ENCODE measurements around the gene RSPH3.
A peak's percentile ranks its signal among the peaks of the same experiment; 100 is the strongest.
"Not testable (repeated sequence)": the region's sequence is repeated elsewhere in the genome, so short reads cannot be mapped to it uniquely, and the experiment has no call there.

Gene RSPH3

DNA sequence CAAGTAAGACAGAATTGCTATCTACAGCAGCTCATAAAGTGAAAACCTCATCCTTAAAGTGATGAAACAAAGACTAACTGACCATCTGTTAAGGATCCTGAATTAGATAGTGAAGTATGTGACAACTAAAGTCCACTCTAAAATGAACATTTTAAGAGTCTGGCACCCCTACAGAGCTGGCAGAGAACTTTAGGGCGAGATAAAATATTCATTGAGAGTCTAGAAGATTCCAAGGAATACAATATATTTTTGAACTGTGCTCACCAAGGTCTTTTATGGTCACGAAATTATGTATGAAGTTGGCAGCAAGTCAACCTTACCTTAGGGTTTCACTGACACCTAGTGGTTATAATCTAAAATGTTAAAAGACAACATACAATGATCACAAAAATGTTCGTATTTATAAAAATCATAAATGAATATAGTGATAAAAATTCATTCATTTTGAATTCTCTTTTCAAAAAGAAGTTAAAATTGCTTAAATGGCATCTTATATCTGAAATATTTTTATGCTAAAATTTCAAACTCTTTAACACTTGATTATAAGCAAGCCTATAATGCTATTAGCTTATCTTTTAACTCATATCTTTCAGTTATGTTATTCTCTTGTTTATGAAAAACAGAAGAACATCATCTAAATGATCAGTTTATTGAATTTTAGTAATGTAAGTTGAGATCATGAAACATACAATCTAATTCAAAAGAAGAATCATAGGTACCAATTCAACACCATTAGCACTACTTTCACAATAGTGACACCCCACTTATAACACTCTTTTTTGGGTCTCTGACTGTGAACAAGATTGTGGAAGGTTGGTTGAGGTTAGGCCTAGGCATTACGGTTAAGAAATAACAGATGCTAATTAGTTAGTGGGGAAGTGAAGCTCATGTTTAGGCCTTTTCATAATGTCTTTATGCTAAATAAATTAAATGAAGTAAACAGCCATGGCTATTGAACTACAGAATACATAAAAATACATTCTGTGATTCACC lies 27.5 kb downstream of the RSPH3 start:
- DNase-seq (ENCODE audit: low spot score), result peak; percentile 32

DNA sequence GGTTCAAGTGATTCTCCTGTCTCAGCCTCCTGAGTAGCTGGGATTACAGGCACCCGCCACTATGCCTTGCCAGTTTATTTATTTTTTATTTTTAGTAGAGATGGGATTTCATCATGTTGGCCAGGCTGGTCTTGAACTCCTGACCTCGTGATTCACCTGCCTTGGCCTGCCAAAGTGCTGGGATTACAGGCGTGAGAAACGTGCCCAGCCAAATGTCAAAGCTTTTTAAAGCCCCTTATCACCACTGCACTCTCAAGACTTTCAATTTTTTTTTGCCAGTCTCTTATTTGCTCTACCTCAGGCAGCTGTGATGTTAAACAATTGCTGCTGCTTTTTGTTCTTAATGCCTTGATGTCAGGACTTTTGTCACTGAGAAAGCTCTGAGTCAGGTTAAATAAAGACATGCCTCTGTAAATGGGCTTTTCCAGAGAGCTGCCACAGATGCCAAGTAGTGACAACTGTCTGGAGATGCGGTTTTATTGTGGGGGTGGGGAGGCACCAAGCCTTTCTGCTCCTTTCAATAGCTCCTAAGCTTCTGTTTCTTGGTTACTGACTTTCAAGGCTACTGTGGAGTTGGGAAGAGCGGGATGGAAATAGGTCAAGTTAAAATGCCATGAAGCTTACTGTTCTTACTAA lies 29.2 kb downstream of the RSPH3 start:
- no peak for DNase-seq (ENCODE audit: low spot score)

DNA sequence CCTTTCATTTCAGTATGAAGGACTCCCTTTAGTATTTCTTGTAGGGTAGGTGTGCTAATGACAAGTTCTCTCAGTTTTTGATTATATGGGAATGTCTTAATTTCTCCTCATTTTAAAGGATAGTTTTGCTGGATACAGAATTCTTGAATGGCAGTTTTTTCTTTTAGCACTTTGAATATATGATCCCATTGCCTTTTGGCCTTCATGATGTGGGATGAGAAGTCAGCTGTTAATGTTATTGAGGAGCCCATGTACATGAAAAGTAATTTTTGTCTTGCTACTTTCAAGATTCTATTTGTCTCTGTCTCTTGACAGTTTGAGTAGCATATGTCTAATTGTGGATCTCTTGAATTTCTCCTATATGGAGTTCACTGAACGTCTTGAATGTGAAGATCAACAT lies 30.9 kb downstream of the RSPH3 start:
- DNase-seq (ENCODE audit: low spot score), result no peak

DNA sequence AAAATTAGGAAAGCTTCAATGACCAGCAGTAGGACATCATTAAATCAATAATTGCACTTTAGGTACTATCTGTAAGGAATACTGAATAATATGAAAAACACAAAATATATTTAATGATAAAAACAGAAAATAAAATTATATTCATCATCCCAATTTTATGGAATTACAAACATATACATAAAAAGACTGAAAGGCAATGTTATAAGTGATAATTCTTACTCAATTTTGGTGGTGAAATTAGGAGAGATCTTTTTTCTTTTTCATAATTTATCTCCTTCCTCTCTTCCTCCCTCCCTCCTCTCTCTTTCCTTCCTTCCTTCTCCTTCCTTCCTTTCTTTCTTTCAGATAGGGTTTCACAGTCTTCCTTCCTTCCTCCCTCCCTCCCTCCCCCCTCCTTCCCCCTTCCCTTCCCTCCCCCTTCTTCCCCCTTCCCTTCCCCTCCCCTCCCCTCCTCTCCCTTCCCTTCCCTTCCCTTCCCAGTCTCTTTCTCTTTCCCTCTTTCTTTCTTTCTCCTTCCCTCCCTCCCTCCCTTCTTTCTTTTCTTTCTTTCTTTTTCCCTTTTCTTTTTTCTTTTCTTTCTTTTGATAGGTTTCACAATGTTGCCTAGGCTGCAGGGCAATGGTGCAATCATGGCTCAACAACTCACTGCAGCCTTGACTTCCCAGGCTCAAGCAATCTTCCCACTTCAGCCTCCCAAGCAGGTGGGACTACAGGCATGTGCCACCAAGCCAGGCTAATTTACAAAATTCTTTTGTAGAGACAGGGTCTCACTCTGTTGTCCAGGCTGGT lies 36.8 kb downstream of the RSPH3 start:
- DNase-seq (ENCODE audit: low spot score), result no peak

DNA sequence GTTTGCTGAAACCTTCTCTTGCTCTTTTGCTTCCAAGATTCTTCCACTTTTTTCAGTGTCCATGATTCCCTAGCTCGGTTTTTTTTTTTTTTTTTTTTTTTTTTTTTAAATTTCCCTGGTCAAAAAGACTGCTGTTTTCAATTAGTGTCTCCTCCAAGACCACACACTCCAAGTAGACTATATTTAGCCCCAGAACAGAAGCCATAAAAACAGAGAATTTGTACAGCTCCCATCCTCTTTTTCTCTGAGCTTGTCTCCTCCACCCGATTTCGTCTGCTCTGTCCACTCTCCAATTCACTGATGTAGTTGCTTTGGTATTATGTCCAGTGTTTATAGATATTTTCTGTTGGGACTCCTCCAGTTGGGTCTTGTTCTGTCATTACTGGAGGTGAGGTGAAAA lies 37.6 kb downstream of the RSPH3 start:
- no peak for DNase-seq (ENCODE audit: low spot score)

DNA sequence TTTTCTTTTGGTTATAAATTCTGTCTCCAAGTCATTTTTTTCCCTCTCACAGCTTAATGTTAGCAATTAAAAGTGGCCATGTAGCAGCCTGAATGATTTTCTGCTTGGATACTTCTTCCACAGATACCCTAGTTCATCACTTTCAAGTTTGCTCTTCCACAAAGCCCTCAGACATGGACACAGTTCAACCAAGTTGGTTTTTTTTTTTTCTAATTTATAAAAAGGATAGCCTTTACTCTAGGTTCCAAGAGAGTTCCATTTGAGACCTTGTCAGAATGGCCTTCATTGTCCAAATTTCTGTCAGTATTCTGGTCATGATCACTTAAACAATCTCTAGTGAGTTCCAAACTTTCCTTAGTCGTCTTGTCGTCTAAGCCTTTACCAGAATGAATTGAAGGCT lies 40.0 kb downstream of the RSPH3 start:
- DNase-seq (ENCODE audit: low spot score), result no peak

DNA sequence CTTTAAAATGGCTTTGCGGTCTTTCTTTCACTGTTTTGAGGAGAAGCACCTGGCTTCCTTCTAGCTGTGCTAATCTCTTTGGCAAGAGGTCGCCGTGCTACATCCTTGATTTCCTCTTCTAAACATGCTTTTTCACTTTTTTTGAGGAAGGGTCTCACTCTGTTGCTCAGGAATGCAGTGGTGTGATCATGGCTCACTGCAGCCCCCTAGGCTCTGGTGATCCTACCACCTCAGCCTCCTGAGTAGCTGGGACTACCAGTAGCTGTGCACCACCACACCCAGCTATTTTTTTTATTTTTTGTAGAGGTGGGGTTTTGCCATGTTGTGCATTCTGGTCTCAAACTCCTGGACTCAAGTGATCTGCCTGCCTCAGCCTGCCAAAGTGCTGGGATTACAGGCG lies 40.5 kb downstream of the RSPH3 start:
- no peak for DNase-seq (ENCODE audit: low spot score)

DNA sequence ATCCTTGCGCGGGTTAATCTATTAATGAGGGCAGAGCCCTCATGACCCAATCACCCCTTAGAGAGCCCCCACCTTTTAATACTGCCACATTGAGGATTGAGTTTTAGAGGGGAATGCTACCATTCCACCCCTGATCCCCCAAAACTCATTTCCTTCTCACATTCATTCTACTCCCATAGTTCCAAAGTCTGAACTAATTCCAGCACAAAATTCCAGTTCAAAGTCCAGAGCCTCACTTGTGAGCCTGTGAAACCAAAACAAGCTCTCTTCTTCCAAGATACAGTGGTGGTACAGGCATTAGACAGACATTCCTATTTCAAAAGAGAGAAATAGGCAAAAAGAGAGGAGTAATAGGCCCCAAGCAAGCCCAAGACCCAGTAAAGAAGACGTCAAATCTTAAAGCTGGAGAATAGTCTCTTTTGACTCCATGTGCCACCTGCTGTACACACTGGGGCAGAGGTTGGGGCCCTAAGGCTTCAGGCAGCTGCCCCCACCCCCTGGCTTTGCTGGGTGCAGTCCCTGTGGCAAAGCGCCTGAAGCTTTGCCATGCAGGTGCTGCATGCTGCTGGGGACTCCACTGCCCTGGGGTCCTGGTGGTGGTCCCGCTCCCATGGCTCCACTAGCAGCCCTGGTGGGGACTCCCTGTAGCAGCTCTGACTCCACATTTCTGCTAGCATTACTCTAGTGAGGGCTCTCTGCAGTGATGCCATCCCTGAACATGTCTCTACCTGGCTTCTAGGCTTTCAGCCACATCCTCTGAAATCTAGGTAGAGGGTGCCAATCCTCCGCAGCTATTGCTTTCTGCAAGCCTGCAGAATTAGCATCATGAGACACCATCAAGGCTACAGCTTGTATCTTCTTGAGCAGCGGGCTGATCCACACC lies 41.3 kb downstream of the RSPH3 start:
- no peak for DNase-seq (ENCODE audit: low spot score)

DNA sequence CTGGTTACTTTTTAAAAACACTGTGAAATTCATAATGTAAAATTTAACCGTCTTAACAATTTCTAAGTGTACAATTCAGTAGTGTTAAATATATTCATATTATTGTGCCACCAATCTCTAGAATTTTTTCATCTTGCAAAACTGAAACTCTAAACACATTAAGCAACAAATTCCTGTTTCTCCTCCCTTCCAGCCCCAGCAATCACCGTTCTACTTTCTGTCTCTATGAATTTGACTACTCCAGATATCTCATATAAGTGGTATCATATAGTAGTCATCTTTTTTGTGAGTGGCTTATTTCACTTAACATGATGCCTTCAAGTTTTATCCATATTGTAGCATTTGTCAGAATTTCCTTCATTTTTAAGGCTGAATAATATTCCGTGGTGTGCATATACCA lies 44.7 kb downstream of the RSPH3 start:
- DNase-seq (ENCODE audit: low spot score), result no peak

DNA sequence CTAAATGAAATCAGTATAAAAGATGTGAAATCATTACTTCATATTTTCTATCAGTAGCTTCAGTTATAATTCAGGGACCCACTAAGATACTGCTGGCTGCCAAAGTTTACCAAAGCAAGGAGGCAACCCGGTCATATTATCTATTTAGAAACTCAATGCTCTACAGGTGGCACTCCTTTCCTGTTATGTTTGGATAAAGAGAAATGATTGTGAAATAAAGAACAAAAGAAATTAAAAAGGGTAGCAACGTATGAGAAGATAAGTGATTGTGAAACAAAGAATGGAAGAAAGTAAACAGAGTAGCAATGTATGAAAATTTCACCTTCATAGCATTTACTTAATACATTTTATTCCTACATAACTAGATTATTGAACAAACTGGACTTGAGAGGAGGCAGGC lies 45.2 kb downstream of the RSPH3 start:
- no peak for DNase-seq (ENCODE audit: low spot score)

DNA sequence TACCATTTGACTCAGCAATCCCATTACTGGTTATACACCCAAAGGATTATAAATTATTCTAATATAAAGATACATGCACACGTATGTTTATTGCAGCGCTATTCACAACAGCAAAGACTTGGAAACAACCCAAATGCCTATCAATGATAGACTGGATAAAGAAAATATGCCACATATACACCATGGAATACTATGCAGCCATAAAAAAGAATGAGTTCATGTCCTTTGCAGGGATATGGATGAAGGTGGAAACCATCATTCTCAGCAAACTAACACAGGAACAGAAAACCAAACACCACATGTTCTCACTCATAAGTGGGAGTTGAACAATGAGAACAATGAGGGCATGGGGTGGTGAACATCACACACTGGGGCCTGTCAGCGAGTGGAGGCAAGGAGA lies 48.0 kb downstream of the RSPH3 start:
- not testable (repeated sequence) for DNase-seq (ENCODE audit: low spot score)

DNA sequence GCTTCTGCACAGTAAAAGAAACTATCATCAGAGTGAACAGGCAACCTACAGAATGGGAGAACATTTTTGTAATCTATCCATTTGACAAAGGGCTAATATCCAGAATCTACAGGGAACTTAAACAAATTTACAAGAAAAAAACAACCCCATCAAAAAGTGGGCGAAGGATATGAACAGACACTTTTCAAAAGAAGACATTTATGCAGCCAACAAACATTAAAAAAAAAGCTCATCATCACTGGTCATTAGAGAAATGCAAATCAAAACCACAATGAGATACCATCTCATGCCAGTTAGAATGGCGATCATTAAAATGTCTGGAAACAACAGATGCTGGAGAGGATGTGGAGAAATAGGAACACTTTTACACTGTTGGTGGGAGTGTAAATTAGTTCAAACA lies 48.4 kb downstream of the RSPH3 start:
- not testable (repeated sequence) for DNase-seq (ENCODE audit: low spot score)

DNA sequence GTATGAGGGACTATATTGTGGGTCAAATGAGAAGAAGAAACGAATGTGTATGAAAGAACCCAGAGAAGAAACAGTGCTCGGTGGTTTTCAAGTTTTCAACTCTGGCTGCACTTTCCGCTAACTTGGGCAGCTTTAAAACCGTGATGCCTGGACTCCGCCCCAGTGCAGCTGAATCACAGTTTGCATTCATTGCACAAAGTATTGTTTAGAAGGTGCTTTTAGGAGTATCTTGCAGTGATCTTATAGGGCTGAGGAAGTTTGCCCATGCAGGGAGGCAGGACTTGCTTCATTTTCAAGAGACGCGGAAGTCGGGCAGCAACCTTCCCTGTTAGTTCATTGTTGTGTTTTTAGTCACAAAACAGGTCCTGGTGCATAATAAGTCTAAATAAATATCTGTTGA lies 52.7 kb downstream of the RSPH3 start:
- no peak for DNase-seq (ENCODE audit: low spot score)

DNA sequence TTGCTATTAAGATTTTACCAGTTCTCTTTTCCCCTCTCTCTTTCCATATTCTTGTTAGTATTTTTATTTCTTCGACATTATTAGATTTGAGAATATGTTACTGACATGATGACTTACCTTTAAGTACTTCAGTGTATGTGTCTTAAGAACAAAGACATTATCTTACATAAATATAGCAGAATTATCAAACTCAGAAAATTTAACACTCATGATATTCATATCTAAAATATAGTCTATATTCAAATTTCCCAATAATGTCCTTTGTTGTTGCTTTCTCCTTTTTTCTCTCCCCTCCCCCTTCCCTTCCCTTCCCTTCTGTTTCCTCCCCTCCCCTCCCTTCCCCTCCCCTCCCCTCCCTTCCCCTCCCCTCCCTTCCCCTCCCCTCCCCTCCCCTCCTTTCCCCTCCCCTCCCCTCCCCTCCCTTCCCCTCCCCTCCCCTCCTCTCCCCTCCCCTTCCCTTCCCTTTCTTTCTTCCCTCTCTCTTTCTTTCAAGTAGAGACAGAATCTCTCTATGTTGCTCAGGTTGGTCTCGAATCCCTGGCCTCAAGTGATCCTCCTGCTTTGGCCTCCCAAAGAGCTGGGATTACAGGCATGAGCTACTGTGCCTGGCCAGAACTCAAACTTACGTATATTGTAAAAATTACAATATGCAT lies 56.5 kb downstream of the RSPH3 start:
- DNase-seq (ENCODE audit: low spot score), result no peak

DNA sequence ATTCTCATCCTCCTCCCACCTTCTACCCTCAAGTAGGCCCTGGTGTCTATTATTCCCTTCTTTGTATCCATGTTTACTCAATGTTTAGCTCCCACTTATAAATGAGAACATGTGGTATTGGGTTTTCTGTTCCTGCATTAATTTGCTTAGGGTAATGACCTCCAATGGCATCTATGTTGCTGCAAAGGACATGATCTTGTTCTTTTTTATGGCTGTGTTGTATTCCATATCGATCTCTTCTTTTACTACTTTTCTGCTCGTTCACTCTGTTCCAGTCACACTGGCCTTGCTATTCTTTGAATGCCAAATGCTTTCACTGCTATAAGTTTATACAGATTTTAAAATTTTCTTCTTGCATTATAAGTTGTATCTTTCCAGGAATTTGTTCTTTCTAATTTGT lies 57.7 kb downstream of the RSPH3 start:
- DNase-seq (ENCODE audit: low spot score), result no peak

DNA sequence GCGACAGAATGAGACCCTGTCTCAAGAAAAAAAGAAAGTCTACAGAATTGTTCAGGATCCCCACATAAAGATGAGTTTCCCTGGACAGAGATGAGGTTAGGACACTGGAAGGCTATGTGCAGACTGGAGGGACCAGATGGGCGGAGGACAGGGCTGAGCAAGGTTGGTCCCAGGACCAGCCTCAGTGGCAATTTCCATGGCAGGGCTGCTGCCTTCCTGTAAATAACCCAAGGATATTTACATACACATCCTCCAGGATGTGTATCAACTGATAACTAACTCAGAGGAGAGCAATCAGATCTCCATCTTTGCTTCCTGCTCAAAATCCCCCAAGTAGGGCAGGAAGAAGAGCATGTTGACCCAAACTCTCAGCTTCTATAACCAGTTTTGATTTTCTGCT lies 58.8 kb downstream of the RSPH3 start:
- DNase-seq (ENCODE audit: low spot score), result no peak

DNA sequence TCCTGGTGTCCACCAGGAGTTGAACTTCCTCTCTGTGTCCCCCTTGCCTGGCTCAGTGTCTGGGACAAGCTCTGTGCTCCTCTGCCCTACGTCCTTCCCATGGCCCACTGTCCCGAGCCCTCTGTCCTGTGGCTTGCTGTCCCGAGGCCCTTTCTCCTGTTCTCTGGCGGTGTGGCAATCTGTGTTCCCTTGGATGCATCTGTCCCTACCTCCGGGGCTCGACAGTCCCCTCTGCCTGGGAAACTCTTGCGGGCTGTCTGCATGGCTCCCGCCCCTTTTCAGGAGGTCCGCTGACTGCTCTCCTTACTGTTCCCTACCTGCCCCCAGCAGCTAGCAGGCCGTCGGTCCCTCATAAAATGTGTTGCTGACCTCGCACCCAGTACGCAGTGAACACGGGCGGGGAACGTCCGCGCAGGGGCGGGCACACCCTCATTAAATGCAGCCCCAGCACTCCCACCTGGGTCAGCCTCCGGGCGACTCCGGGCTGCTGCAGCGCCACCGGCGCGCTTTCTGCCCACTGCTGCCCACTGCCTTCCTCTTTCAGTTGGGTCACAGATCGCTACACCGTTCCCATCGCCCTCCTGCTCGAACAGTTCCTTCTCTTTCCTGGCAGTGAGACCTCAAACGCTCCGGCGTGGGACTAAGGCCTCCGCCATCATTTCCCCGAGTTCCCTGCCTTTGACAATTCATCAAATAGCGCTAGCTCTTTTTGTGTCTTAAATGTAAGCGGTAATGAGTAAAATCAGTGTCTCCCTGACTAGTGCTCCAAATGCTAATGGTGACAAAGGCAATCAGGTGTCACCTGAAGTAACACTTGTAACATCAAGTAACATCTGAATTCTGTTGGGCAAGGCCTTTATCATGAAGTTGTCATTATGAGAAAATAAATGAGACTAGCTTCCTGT lies 60.5 kb downstream of the RSPH3 start:
- DNase-seq (ENCODE audit: low spot score), result peak; percentile 45

DNA sequence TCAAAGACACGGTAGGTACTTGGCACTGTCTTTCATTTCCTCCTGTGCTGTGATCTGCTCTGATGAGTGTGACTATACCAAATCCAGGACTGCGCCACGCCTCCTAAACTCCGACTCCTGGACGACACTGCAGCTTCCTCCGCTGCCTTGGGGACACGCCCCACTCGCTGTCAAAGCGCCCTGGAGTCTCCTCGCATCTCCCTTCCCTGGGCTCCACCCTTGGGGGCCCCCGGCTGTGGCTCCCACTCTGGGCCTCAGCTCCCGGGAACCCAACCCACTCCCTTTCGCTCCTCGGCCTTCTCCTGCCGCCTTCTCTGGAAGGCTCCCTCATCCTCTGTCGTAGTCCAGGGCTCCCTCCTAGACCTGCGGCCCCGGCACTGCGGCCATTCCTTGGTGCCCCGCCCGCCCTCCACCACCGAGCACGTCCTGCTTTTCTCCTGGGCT lies 61.2 kb downstream of the RSPH3 start:
- no peak for DNase-seq (ENCODE audit: low spot score)

DNA sequence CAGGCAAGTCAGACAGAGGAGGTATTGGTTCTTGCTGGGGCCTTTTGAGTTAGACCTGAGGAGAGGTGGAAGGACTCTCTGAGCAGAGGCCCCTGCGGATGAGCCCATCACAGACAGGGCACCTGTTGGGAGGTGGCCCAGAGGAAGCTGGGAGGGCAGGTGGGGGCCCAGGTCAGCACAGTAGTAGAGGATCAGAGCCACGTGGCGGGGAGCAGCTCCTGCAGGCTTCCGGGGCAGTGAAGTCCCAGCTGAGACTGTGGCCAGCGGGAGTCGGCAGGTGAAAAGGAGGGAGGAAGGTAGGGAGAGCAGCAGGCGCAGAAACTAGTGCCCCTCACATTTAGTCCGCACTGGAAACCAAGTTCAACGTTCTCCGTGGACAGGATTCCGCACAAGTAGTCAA lies 61.8 kb downstream of the RSPH3 start:
- no peak for DNase-seq (ENCODE audit: low spot score)

DNA sequence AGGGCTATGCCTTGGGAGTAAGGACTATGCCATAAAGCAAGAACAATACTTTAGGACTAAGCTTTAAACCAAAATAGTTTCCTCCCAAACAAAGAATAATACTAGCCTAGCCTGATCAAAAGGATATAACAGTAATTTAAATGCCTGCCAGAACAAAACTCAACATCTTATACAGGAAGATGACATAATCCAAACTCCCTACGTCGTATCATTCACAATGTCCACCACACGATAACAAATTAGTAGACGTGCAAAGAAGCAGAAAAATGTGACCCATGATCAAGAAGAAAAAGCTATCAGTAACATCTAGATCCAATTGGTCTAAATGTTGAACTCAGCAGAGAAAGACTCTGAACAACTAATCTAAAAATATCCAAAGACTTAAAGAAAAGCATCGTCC lies 65.8 kb downstream of the RSPH3 start:
- no peak for DNase-seq (ENCODE audit: low spot score)

Measured in HuH-7 (cell line).